Measurements from ENCODE around the gene TGFBI.

The TGFBI gene

GRCh38 chr5:136081217-136081591 is 52.4 kb downstream of the TGFBI start:
- no peak for TF ChIP-seq CTCF (IDR thresholded peaks at IDR 0.05; ENCODE audit: low read depth, low read length, missing control alignments)
- H3K27me3 ChIP-seq (replicated peaks), result no peaks in the 10 kb centered on the region
- DNase-seq, result no peak
- in situ Hi-C loops (cut with HindIII; ENCODE audit: low pct_ligation_motif_present, low sequenced_read_pairs), result no loop called here
- peak overlapping the region; percentile 72 for H3K27ac ChIP-seq
- no peaks in the 10 kb centered on the region for H3K36me3 ChIP-seq (replicated peaks)
- H3K4me3 ChIP-seq (ENCODE audit: low read depth, low read length), result peak overlapping the region; percentile 66

DNA sequence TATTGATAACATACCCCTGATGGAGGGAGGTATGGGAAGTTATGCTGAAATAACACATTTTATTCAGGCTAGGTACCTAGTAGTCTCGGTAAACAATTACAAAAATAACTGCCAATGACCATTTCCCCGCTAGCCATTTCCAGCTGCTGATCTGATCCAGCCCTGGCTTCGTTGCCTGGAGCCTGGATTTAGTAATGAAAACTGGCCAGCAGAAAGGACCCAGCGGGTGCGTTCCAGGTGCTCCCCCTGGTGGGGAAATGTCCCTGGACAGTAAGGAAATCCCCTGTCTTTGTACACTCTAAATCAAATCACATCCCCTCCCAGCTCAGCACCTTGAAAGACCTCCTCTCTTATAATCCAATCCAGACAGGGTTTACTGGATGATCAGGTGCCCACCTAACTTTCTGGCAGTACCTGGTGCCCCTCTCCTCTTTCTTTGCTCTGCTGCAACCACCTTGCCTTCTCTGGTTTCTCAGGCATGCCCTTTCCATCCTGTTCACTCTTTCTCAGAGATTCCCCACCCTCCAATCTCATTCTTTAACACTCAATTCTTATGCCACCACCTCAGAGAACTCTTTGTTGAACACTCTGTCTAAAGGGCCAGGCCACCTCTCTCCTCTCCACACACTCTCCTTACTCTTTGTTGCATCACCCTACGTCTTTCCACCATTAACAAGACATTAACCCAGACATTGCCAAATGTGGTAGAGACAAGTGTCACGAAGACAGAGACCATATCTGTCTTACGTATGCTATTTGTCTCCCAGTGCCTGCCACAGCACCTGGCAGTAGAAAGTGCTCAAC is 53.8 kb downstream of the TGFBI start:
- in situ Hi-C loops (cut with HindIII; ENCODE audit: low pct_ligation_motif_present, low sequenced_read_pairs), result no loop called here
- peak; percentile 80 for TF ChIP-seq CTCF (IDR thresholded peaks at IDR 0.05; ENCODE audit: low read depth, low read length, missing control alignments)
- H3K27ac ChIP-seq, result no peak overlapping the region
- DNase-seq, result peak; percentile 81
- no peaks in the 10 kb centered on the region for H3K27me3 ChIP-seq (replicated peaks)
- no peak overlapping the region for H3K4me3 ChIP-seq (ENCODE audit: low read depth, low read length)
- H3K36me3 ChIP-seq (replicated peaks), result no peaks in the 10 kb centered on the region

GRCh38 chr5:136084698-136085097 is 55.9 kb downstream of the TGFBI start:
- DNase-seq, result no peak
- no peaks in the 10 kb centered on the region for H3K36me3 ChIP-seq (replicated peaks)
- TF ChIP-seq CTCF (IDR thresholded peaks at IDR 0.05; ENCODE audit: low read depth, low read length, missing control alignments), result no peak
- no peak overlapping the region for H3K4me3 ChIP-seq (ENCODE audit: low read depth, low read length)
- in situ Hi-C loops (cut with HindIII; ENCODE audit: low pct_ligation_motif_present, low sequenced_read_pairs), result no loop called here
- H3K27me3 ChIP-seq (replicated peaks), result no peaks in the 10 kb centered on the region
- no peak overlapping the region for H3K27ac ChIP-seq

GRCh38 chr5:136086783-136087566 is 58.2 kb downstream of the TGFBI start:
- Histone ChIP-seq H3K27ac (no peak overlapping the region), H3K4me3 (ENCODE audit: low read depth, low read length) (no peak overlapping the region), H3K36me3 (replicated peaks) (no peaks in the 10 kb centered on the region), H3K27me3 (replicated peaks) (no peaks in the 10 kb centered on the region)
- DNase-seq, result no peak
- no peak for TF ChIP-seq CTCF (IDR thresholded peaks at IDR 0.05; ENCODE audit: low read depth, low read length, missing control alignments)
- in situ Hi-C loops (cut with HindIII; ENCODE audit: low pct_ligation_motif_present, low sequenced_read_pairs), result no loop called here

DNA sequence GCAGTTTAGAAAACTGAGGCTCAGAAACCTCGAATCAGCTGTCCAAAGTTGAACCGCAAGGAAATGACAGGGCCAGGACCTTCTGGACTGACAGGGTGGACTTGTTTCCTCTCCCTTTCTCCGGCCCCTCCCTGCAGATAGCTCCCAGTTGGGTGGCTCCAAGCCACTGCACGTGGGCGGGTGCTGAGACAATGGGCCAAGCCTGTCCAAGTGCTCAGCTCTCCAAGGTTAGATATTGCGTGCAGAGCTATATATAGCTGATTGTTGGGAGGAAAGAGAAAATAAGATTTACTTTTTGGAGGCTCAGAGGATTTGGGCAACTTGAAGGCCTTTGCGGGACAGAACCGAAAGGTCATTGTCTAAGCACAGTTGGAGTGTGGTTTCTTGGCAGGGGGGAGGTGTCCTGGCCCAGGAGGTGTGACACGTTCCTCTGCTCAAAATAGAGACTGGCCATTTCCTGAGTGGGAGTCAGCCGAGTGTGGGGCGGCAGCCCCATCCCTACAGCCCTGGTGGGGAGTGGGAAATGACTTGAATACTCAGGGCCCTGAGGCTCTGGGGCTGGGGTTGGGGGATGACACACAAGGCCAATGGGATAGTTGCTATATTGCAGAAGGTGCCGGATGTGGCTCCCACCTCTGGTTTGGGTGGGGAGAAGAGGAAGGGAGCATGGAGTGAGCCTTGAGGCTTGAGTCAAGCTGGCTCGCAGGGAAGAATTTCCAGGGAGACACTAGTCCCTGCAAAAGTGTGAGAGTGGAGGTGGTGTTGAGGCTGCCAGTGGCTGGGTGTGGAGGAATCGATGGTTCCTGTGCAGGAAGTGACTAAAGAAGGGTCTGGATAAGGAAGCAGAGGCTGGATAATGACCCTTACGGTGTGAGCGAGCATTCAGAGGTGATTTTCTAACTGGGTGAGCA is 59.4 kb downstream of the TGFBI start:
- H3K27ac ChIP-seq, result no peak overlapping the region
- no peak overlapping the region for H3K4me3 ChIP-seq (ENCODE audit: low read depth, low read length)
- in situ Hi-C loops (cut with HindIII; ENCODE audit: low pct_ligation_motif_present, low sequenced_read_pairs), result no loop called here
- no peaks in the 10 kb centered on the region for H3K36me3 ChIP-seq (replicated peaks)
- no peak for TF ChIP-seq CTCF (IDR thresholded peaks at IDR 0.05; ENCODE audit: low read depth, low read length, missing control alignments)
- H3K27me3 ChIP-seq (replicated peaks), result no peaks in the 10 kb centered on the region
- peak; percentile 45 for DNase-seq
